UCSD-AML1 (cell line): Measurements from ENCODE around the gene PI4K2A.
"Not testable (repeated sequence)": the region's sequence is repeated elsewhere in the genome, so short reads cannot be mapped to it uniquely, and the experiment has no call there.

Source experiments
- DNase-seq: peaks from one replicate; lab custom pipeline; 2025; ENCODE audit not compliant: unreplicated experiment; lab: John Stamatoyannopoulos, UW

PI4K2A gene

GRCh38 chr10:97631098-97631497, 9.4 kb upstream of the PI4K2A start:
- DNase-seq: no peak

GRCh38 chr10:97632949-97633884, 7.3 kb upstream of the PI4K2A start, which contains the start of gene MORN4:
TSS of gene MORN4 (minus strand) at chr10:97633500. CDS start at chr10:97619653, 13,847 bp downstream.
- DNase-seq: no peak

GRCh38 chr10:97633921-97634320, 6.5 kb upstream of the PI4K2A start:
- DNase-seq: no peak

- no peak for DNase-seq
Observed at GRCh38 chr10:97635577-97635976, 4.9 kb upstream of the PI4K2A start.

GRCh38 chr10:97639090-97639489, 1.4 kb upstream of the PI4K2A start:
- not testable (repeated sequence) for DNase-seq

GRCh38 chr10:97640868-97641811, 669 bp downstream of the PI4K2A start:
- peak; percentile 40 for DNase-seq

- DNase-seq: not testable (repeated sequence)
Observed at GRCh38 chr10:97642471-97643159, 2.1 kb downstream of the PI4K2A start.

- DNase-seq: no peak
Observed at GRCh38 chr10:97643441-97643985, 3.0 kb downstream of the PI4K2A start.

GRCh38 chr10:97644936-97645335, 4.5 kb downstream of the PI4K2A start:
- DNase-seq: no peak

GRCh38 chr10:97647556-97647955, 7.1 kb downstream of the PI4K2A start:
- no peak for DNase-seq

- no peak for DNase-seq
Observed at GRCh38 chr10:97648562-97649404, 8.3 kb downstream of the PI4K2A start.

GRCh38 chr10:97649405-97649750, 8.9 kb downstream of the PI4K2A start:
- not testable (repeated sequence) for DNase-seq

GRCh38 chr10:97650726-97651125, 10.3 kb downstream of the PI4K2A start:
- no peak for DNase-seq

- no peak for DNase-seq
Observed at GRCh38 chr10:97651773-97652172, 11.3 kb downstream of the PI4K2A start.

- no peak for DNase-seq
Observed at GRCh38 chr10:97656777-97657176, 16.3 kb downstream of the PI4K2A start.

GRCh38 chr10:97659589-97659988, 19.1 kb downstream of the PI4K2A start:
- no peak for DNase-seq

GRCh38 chr10:97664282-97664850, 23.9 kb downstream of the PI4K2A start:
- DNase-seq: no peak

- no peak for DNase-seq
Observed at GRCh38 chr10:97666992-97667391, 26.5 kb downstream of the PI4K2A start.

- DNase-seq: no peak
Observed at GRCh38 chr10:97667463-97667862, 27.0 kb downstream of the PI4K2A start.
